ENCODE results near the gene VAPB.

DNA sequence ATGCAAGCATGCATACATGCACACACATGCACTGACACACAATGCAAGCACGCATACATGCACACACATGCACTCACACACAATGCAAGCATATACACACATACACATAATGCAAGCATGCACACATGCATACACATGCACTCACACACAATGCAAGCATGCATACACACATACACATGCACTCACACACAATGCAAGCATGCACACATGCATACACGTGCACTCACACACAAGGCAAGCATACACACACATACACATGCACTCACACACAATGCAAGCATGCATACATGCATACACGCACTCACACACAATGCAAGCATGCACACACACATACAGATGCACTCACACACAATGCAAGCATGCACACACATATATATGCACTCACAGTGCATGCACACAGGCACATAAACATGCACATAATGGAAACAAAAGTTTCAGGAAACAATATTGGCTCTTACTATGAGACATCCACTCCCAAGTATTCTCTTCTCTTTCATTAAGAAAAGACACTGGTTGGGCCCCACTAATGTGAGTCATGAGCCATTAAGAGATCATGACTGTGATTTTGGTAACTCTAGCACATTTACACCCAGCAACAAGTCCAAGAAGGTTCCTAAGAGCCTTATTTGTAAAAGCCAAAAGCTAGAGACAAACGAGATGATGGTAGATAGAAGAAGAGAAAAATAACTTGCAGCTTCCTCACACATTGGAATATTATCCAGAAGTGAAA is 103.9 kb downstream of the VAPB start:
- TF ChIP-seq, protein P1, sequence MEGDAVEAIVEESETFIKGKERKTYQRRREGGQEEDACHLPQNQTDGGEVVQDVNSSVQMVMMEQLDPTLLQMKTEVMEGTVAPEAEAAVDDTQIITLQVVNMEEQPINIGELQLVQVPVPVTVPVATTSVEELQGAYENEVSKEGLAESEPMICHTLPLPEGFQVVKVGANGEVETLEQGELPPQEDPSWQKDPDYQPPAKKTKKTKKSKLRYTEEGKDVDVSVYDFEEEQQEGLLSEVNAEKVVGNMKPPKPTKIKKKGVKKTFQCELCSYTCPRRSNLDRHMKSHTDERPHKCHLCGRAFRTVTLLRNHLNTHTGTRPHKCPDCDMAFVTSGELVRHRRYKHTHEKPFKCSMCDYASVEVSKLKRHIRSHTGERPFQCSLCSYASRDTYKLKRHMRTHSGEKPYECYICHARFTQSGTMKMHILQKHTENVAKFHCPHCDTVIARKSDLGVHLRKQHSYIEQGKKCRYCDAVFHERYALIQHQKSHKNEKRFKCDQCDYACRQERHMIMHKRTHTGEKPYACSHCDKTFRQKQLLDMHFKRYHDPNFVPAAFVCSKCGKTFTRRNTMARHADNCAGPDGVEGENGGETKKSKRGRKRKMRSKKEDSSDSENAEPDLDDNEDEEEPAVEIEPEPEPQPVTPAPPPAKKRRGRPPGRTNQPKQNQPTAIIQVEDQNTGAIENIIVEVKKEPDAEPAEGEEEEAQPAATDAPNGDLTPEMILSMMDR (IDR thresholded peaks at IDR 0.05; ENCODE audit: poor library complexity, severe bottlenecking) = no peak
- TF ChIP-seq EZH2 (IDR thresholded peaks at IDR 0.05; ENCODE audit: borderline replicate concordance, insufficient read depth, low read length, poor library complexity, severe bottlenecking) (no peak), SMC3 (conservative IDR thresholded peaks at IDR 0.05; ENCODE audit: poor library complexity) (no peak), POLR2AphosphoS5 (IDR thresholded peaks at IDR 0.05) (no peak)

All from neural cell (in vitro differentiated cells).